Measurements from ENCODE around the gene COL5A1. TPM values are rescaled to one million over a fixed set of nuclear protein-coding genes. Genes with fewer than 3 reads are reported as not detected.

COL5A1 gene
- total and polyA plus RNA-seq, 11 donors = 7.6 to 91.3 (median 13.4) TPM

GRCh38 chr9:134826336-134827285 is 185.0 kb downstream of the COL5A1 start:
- Histone ChIP-seq H3K27me3 (no peaks in the 10 kb centered on the region), H3K36me3 (peaks cover 0 to 64% (median 6%) of the 10 kb centered on the region in 9 donors), H3K9me3 (no peaks in the 10 kb centered on the region), H3K4me3 (no peak overlapping the region), H3K27ac (no peak overlapping the region), H3K4me1 (no peaks in the 10 kb centered on the region)
- WGBS, 4 donors = 86 to 92% (median 91%) methylated on average over 19 to 21 of the region's 21 CpGs
- intact Hi-C loops (cut with DNase I) = no loop called here
- DNase-seq (no peak), ATAC-seq (no peak)
- TF ChIP-seq POLR2A (IDR thresholded peaks at IDR 0.05) (no peak), CTCF (IDR thresholded peaks at IDR 0.05) (no peak)

GRCh38 chr9:134827559-134827958 is 186.0 kb downstream of the COL5A1 start:
- ATAC-seq (no peak), DNase-seq (no peak)
- no peaks in the 10 kb centered on the region for H3K9me3 ChIP-seq
- H3K4me3 ChIP-seq = no peak overlapping the region
- no peaks in the 10 kb centered on the region for H3K27me3 ChIP-seq
- TF ChIP-seq POLR2A (IDR thresholded peaks at IDR 0.05) (no peak), CTCF (IDR thresholded peaks at IDR 0.05) (no peak)
- WGBS, 4 donors = 88 to 93% (median 90%) methylated on average over 11 to 19 of the region's 19 CpGs
- peaks cover 0 to 71% (median 6%) of the 10 kb centered on the region in 9 donors for H3K36me3 ChIP-seq
- H3K4me1 ChIP-seq = no peaks in the 10 kb centered on the region
- H3K27ac ChIP-seq = no peak overlapping the region
- intact Hi-C loops (cut with DNase I) = no loop called here

- Histone ChIP-seq H3K36me3 (peaks cover 0 to 71% (median 6%) of the 10 kb centered on the region in 9 donors), H3K4me1 (no peaks in the 10 kb centered on the region), H3K27me3 (no peaks in the 10 kb centered on the region), H3K27ac (no peak overlapping the region), H3K9me3 (no peaks in the 10 kb centered on the region), H3K4me3 (no peak overlapping the region)
- ATAC-seq (no peak), DNase-seq (no peak)
- TF ChIP-seq CTCF (IDR thresholded peaks at IDR 0.05) = no peak
- no peak for TF ChIP-seq POLR2A (IDR thresholded peaks at IDR 0.05)
- intact Hi-C loops (cut with DNase I) = no loop called here
- 89 to 96% (median 95%) methylated on average over 6 to 12 of the region's 12 CpGs for WGBS, 4 donors
Measured at GRCh38 chr9:134827993-134828392, 186.4 kb downstream of the COL5A1 start.

- TF ChIP-seq POLR2A (IDR thresholded peaks at IDR 0.05) (no peak), CTCF (IDR thresholded peaks at IDR 0.05) (no peak)
- DNase-seq (no peak), ATAC-seq (no peak)
- no peaks in the 10 kb centered on the region for H3K27me3 ChIP-seq
- WGBS, 4 donors = 81 to 93% (median 92%) methylated on average over 11 of the region's 11 CpGs
- no peak overlapping the region for H3K27ac ChIP-seq
- intact Hi-C loops (cut with DNase I) = no loop called here
- H3K4me3 ChIP-seq = no peak overlapping the region
- H3K4me1 ChIP-seq = no peaks in the 10 kb centered on the region
- no peaks in the 10 kb centered on the region for H3K9me3 ChIP-seq
- H3K36me3 ChIP-seq = peaks cover 0 to 65% (median 6%) of the 10 kb centered on the region in 9 donors
Measured at GRCh38 chr9:134828892-134829291, 187.3 kb downstream of the COL5A1 start.

All from heart left ventricle (tissue), 16 donors.